HEK293 (cell line): ENCODE data around the gene ZMYM3.

Source experiments
- CTCF ChIP-seq: fragments of 450-650 bp; formaldehyde crosslinking; IDR thresholded peaks from 2 replicates; pipeline ENCODE4 v1.5.1; 2016; ENCODE audit warnings: missing biosample characterization, missing genetic modification characterization
- TCF7L2 ChIP-seq: IDR thresholded peaks from 2 replicates; pipeline ENCODE4 v1.6.1; 2011; ENCODE audit warnings: low read depth, mild to moderate bottlenecking, inconsistent platforms, low read length, moderate library complexity, borderline replicate concordance
- ZNF132 ChIP-seq: fragments of 450-650 bp; formaldehyde crosslinking; IDR thresholded peaks from 2 replicates; pipeline ENCODE4 v1.5.1; 2017; ENCODE audit warnings: missing biosample characterization, missing genetic modification characterization, borderline replicate concordance
- ZNF184 ChIP-seq: fragments of 450-650 bp; IDR thresholded peaks from 2 replicates; pipeline ENCODE4 v1.5.1; 2018; ENCODE audit warnings: missing biosample characterization, mild to moderate bottlenecking, missing genetic modification characterization
- ZNF221 ChIP-seq: fragments of 450-650 bp; formaldehyde crosslinking; IDR thresholded peaks from 2 replicates; pipeline ENCODE4 v1.5.1; 2017; ENCODE audit warnings: missing biosample characterization, missing genetic modification characterization, borderline replicate concordance
- ZNF416 ChIP-seq: fragments of 450-650 bp; formaldehyde crosslinking; IDR thresholded peaks from 2 replicates; pipeline ENCODE4 v1.5.1; 2016; ENCODE audit warnings: missing biosample characterization, missing genetic modification characterization
- ZNF548 ChIP-seq: fragments of 450-650 bp; formaldehyde crosslinking; IDR thresholded peaks from 2 replicates; pipeline ENCODE4 v1.5.1; 2016; ENCODE audit warnings: missing biosample characterization, missing genetic modification characterization
- ZNF549 ChIP-seq: fragments of 450-650 bp; IDR thresholded peaks from 2 replicates; pipeline ENCODE4 v1.5.1; 2018; ENCODE audit warnings: missing biosample characterization, missing genetic modification characterization, mild to moderate bottlenecking, inconsistent platforms, moderate library complexity
- ZNF76 ChIP-seq: fragments of 450-650 bp; formaldehyde crosslinking; IDR thresholded peaks from 2 replicates; pipeline ENCODE4; 2016; ENCODE audit warnings: low read depth, missing biosample characterization, missing genetic modification characterization, borderline replicate concordance
- ZNF785 ChIP-seq: fragments of 450-650 bp; formaldehyde crosslinking; IDR thresholded peaks from 2 replicates; pipeline ENCODE4 v1.5.1; 2016; ENCODE audit warnings: missing biosample characterization, missing genetic modification characterization
- ZXDB ChIP-seq: fragments of 450-650 bp; formaldehyde crosslinking; IDR thresholded peaks from 2 replicates; pipeline ENCODE4 v1.5.1; 2016; ENCODE audit warnings: missing biosample characterization, missing genetic modification characterization

DNA sequence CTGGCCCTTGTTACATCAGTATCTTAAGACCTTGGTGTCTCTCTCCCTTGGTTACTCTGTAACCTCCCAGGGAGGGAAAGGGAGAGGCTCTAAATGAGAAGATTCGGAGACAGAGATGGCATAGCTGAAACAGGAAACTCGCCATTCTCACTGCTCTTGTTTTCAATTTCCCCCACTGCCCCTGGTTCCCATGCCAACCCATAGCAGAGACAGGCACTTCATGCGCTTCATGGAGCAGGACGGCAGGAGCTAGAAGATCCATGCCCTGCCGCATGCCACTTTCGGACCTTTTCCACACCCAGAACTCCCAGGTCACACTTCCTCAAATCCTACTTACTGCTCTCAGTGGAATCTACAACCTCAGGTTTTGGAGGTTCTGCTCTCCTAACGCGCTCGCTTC, 3.1 kb downstream of the ZMYM3 start:
- no peak for TF ChIP-seq ZNF549 (tag by site-specific recombination)
- no peak for TF ChIP-seq ZXDB (tag by site-specific recombination)
- no peak for TF ChIP-seq ZNF548 (tag by site-specific recombination)
- TF ChIP-seq ZNF184 (tag by site-specific recombination) = no peak
- no peak for TF ChIP-seq ZNF132 (tag by site-specific recombination)
- no peak for TF ChIP-seq CTCF
- no peak for TF ChIP-seq ZNF416
- no peak for TF ChIP-seq ZNF221 (tag by site-specific recombination)
- no peak for TF ChIP-seq TCF7L2
- no peak for TF ChIP-seq ZNF785 (tag by site-specific recombination)
- TF ChIP-seq ZNF76 = no peak
